GM23338 (cell line): ENCODE measurements around the gene LACRT. TPM values are rescaled to one million over a fixed set of nuclear protein-coding genes. Genes with fewer than 3 reads are reported as not detected.

Experiments used
- ATAC-seq: fragments of 200-7000 bp; cut with Tn5 transposase; 3 replicates; pipeline ENCODE4 v1.9.1; 2020
- DNase-seq: peaks from one replicate; pipeline ENCODE4 v3.0.0-alpha.2; 2015; ENCODE audit warnings: low spot score
- H2AFZ ChIP-seq: fragments of 200-600 bp; sonication (generic); 2 replicates; pipeline ENCODE4 v1.8.0; 2016; ENCODE audit warnings: antibody characterized with exemption, mild to moderate bottlenecking, moderate library complexity
- H3F3A ChIP-seq: fragments of 200-600 bp; sonication (generic); replicated peaks from 2 replicates; pipeline ENCODE4 v1.8.0; 2017; ENCODE audit warnings: antibody characterized with exemption, mixed run types, low read depth
- H3K27ac ChIP-seq: fragments of 200-600 bp; sonication (generic); 2 replicates; pipeline ENCODE4 v1.6.1; 2016; ENCODE audit warnings: low read depth
- H3K27me3 ChIP-seq: fragments of 200-600 bp; sonication (generic); 2 replicates; pipeline ENCODE4 v1.8.0; 2016; ENCODE audit warnings: mild to moderate bottlenecking, mixed run types, moderate library complexity; ENCODE audit not compliant: insufficient read depth
- H3K36me3 ChIP-seq: fragments of 200-600 bp; sonication (generic); 2 replicates; pipeline ENCODE4 v1.8.0; 2016; ENCODE audit warnings: mild to moderate bottlenecking; ENCODE audit not compliant: insufficient read depth
- H3K4me1 ChIP-seq: fragments of 200-600 bp; sonication (generic); 2 replicates; pipeline ENCODE4 v1.8.0; 2016; ENCODE audit warnings: mild to moderate bottlenecking, moderate library complexity; ENCODE audit not compliant: insufficient read depth
- H3K4me2 ChIP-seq: fragments of 200-600 bp; sonication (generic); 2 replicates; pipeline ENCODE4 v1.7.1; 2017; ENCODE audit warnings: mixed run types
- H3K4me3 ChIP-seq: fragments of 200-600 bp; sonication (generic); 2 replicates; pipeline ENCODE4 v1.6.1; 2016; ENCODE audit warnings: mixed run types
- H3K79me2 ChIP-seq: fragments of 200-600 bp; sonication (generic); replicated peaks from 2 replicates; pipeline ENCODE4 v1.8.0; 2017; ENCODE audit warnings: mild to moderate bottlenecking; ENCODE audit not compliant: insufficient read depth
- H3K9me2 ChIP-seq: fragments of 200-600 bp; sonication (generic); 2 replicates; pipeline ENCODE4 v1.8.0; 2017; ENCODE audit not compliant: insufficient read depth
- H4K20me1 ChIP-seq: fragments of 200-600 bp; sonication (generic); replicated peaks from 2 replicates; pipeline ENCODE4 v1.8.0; 2017; ENCODE audit warnings: mild to moderate bottlenecking; ENCODE audit not compliant: insufficient read depth
- H3K27ac Mint-ChIP-seq: 2 replicates; pipeline ENCODE4 v1.8.0; 2020; ENCODE audit warnings: inconsistent platforms, mild to moderate bottlenecking, moderate library complexity, mixed read lengths
- H3K27me3 Mint-ChIP-seq: 3 replicates; pipeline ENCODE4 v1.8.0; 2022; ENCODE audit warnings: low read depth, mild to moderate bottlenecking, moderate library complexity, mixed read lengths, inconsistent platforms; ENCODE audit not compliant: insufficient read depth, poor library complexity
- H3K36me3 Mint-ChIP-seq: 3 replicates; pipeline ENCODE4 v1.8.0; 2021; ENCODE audit warnings: low read depth, mild to moderate bottlenecking, inconsistent platforms, moderate library complexity, mixed read lengths
- H3K4me1 Mint-ChIP-seq: 3 replicates; pipeline ENCODE4 v1.8.0; 2020; ENCODE audit warnings: mild to moderate bottlenecking, inconsistent platforms, mixed read lengths
- H3K4me3 Mint-ChIP-seq: 3 replicates; pipeline ENCODE4 v1.8.0; 2021; ENCODE audit warnings: moderate library complexity, mild to moderate bottlenecking, inconsistent platforms, mixed read lengths
- H3K9me3 Mint-ChIP-seq: 3 replicates; pipeline ENCODE4 v1.8.0; 2020; ENCODE audit warnings: moderate library complexity, mild to moderate bottlenecking, inconsistent platforms, mixed read lengths
- EZH2 ChIP-seq: fragments of 200-600 bp; sonication (generic); IDR thresholded peaks from one replicate; pipeline ENCODE4 v1.8.0; 2017; ENCODE audit warnings: antibody characterized with exemption, mild to moderate bottlenecking, low read depth; ENCODE audit not compliant: unreplicated experiment
- EZH2phosphoT487 ChIP-seq: fragments of 200-600 bp; sonication (generic); IDR thresholded peaks from one replicate; pipeline ENCODE4 v1.8.1; 2018; ENCODE audit warnings: antibody characterized with exemption; ENCODE audit not compliant: unreplicated experiment
- NANOG ChIP-seq: IDR thresholded peaks from 2 replicates; pipeline ENCODE4 v1.6.1; 2016; ENCODE audit warnings: antibody characterized with exemption, borderline replicate concordance
- POLR2AphosphoS5 ChIP-seq: IDR thresholded peaks from 2 replicates; pipeline ENCODE4 v1.6.1; 2016; ENCODE audit warnings: antibody characterized with exemption, low read depth
- STAT1 ChIP-seq: IDR thresholded peaks from one replicate; pipeline ENCODE4 v1.6.1; 2016; ENCODE audit warnings: antibody characterized with exemption; ENCODE audit not compliant: unreplicated experiment
- ZNF114 ChIP-seq: fragments of 250-450 bp; sonication (Bioruptor Pico); IDR thresholded peaks from 2 replicates; pipeline ENCODE4 v1.5.0; 2020; ENCODE audit warnings: mild to moderate bottlenecking, moderate library complexity
- ZNF331 ChIP-seq: fragments of 250-450 bp; sonication (Bioruptor Pico); IDR thresholded peaks from 2 replicates; pipeline ENCODE4 v1.5.0; 2020; ENCODE audit warnings: low read depth, mild to moderate bottlenecking, moderate library complexity
- polyA plus RNA-seq: library from polyadenylated mRNA; unstranded; fragments of >200 nt; fragmentation: Nextera tagmentation; extraction: Ambion mirVana; gene quantifications from 2 replicates; pipeline ENCODE4 v1.2.1, GENCODE V29; 2016
- total RNA-seq: library from RNA; depleted of rRNA; stranded (reverse); fragments of >200 nt; shearing (Covaris generic); gene quantifications from 2 replicates; pipeline ENCODE4 v1.2.3, GENCODE V29; 2014
- TF ChIP-seq, protein P1 (sequence below): IDR thresholded peaks from 2 replicates; pipeline ENCODE4 v1.6.1; 2016; ENCODE audit warnings: antibody characterized with exemption
- TF ChIP-seq, protein P2 (sequence below), 2 experiments: fragments of 200-600 bp in 1 of 2; sonication (generic) in 1 of 2; conservative IDR thresholded peaks; 2 replicates each; pipeline versions ENCODE4 v1.5.1 to v1.6.1; 2016 to 2017; ENCODE audit warnings: antibody characterized with exemption in 2 of 2, low read depth in 2 of 2, mild to moderate bottlenecking in 2 of 2, moderate library complexity in 1 of 2
- TF ChIP-seq, protein P3 (sequence below): fragments of 250-450 bp; sonication (Bioruptor Pico); IDR thresholded peaks from 2 replicates; pipeline ENCODE4 v1.5.0; 2020; ENCODE audit warnings: mild to moderate bottlenecking, moderate library complexity
- TF ChIP-seq, protein P4 (sequence below): IDR thresholded peaks from one replicate; pipeline ENCODE4 v1.6.1; 2018; ENCODE audit warnings: antibody characterized with exemption; ENCODE audit not compliant: unreplicated experiment

The LACRT gene
- total and polyA plus RNA-seq, 2 experiments from 2014 or later: not detected

DNA sequence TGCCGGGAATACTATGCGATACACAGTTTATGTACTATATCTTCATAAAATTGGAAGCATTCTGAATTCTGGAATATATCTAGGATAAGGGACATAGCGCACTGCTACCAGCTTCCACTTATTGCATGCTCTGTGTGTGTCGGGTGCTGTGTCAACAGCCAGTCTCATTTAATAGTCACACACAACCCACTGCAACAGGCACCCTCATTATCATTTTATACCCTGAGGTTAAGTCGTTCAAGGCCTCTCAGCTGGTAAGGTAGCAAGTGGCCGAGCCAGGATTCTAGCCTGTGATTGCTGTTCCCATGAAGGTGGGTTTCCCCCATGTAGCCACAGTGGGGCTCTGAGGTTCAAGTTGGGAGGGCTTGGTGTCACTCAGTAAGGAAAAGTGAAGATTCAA lies 53.3 kb downstream of the LACRT start:
- no peak for ATAC-seq
- Histone ChIP-seq H3K4me3 (no peak overlapping the region), H3K4me1 (peaks cover 9% of the 10 kb centered on the region), H3K27me3 (peaks cover 1% of the 10 kb centered on the region; the same call in 1 of the 2 replicates), H2AFZ (no peak overlapping the region), H4K20me1 (no peaks in the 10 kb centered on the region), H3K27ac (no peak overlapping the region), H3K36me3 (no peaks in the 10 kb centered on the region), H3K79me2 (no peaks in the 10 kb centered on the region), H3K9me2 (0 out of 2 replicates have a peak, but pooled peaks cover 2% of the 10 kb centered on the region), H3K4me2 (no peak overlapping the region), H3F3A (no peaks in the 10 kb centered on the region)
- no peak overlapping the region for H3K27ac Mint-ChIP-seq
- TF ChIP-seq POLR2AphosphoS5: no peak
- TF ChIP-seq, protein P1, sequence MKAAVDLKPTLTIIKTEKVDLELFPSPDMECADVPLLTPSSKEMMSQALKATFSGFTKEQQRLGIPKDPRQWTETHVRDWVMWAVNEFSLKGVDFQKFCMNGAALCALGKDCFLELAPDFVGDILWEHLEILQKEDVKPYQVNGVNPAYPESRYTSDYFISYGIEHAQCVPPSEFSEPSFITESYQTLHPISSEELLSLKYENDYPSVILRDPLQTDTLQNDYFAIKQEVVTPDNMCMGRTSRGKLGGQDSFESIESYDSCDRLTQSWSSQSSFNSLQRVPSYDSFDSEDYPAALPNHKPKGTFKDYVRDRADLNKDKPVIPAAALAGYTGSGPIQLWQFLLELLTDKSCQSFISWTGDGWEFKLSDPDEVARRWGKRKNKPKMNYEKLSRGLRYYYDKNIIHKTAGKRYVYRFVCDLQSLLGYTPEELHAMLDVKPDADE: no peak
- no peak for TF ChIP-seq ZNF114 (CRISPR knock-in tag)
- TF ChIP-seq, protein P2, sequence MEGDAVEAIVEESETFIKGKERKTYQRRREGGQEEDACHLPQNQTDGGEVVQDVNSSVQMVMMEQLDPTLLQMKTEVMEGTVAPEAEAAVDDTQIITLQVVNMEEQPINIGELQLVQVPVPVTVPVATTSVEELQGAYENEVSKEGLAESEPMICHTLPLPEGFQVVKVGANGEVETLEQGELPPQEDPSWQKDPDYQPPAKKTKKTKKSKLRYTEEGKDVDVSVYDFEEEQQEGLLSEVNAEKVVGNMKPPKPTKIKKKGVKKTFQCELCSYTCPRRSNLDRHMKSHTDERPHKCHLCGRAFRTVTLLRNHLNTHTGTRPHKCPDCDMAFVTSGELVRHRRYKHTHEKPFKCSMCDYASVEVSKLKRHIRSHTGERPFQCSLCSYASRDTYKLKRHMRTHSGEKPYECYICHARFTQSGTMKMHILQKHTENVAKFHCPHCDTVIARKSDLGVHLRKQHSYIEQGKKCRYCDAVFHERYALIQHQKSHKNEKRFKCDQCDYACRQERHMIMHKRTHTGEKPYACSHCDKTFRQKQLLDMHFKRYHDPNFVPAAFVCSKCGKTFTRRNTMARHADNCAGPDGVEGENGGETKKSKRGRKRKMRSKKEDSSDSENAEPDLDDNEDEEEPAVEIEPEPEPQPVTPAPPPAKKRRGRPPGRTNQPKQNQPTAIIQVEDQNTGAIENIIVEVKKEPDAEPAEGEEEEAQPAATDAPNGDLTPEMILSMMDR (conservative IDR thresholded peaks at IDR 0.05; ENCODE audit: low read depth in 2 of 2): no peak
- TF ChIP-seq EZH2: no peak
- no peak for TF ChIP-seq ZNF331 (CRISPR knock-in tag)
- no peak for TF ChIP-seq NANOG
- TF ChIP-seq, protein P3, sequence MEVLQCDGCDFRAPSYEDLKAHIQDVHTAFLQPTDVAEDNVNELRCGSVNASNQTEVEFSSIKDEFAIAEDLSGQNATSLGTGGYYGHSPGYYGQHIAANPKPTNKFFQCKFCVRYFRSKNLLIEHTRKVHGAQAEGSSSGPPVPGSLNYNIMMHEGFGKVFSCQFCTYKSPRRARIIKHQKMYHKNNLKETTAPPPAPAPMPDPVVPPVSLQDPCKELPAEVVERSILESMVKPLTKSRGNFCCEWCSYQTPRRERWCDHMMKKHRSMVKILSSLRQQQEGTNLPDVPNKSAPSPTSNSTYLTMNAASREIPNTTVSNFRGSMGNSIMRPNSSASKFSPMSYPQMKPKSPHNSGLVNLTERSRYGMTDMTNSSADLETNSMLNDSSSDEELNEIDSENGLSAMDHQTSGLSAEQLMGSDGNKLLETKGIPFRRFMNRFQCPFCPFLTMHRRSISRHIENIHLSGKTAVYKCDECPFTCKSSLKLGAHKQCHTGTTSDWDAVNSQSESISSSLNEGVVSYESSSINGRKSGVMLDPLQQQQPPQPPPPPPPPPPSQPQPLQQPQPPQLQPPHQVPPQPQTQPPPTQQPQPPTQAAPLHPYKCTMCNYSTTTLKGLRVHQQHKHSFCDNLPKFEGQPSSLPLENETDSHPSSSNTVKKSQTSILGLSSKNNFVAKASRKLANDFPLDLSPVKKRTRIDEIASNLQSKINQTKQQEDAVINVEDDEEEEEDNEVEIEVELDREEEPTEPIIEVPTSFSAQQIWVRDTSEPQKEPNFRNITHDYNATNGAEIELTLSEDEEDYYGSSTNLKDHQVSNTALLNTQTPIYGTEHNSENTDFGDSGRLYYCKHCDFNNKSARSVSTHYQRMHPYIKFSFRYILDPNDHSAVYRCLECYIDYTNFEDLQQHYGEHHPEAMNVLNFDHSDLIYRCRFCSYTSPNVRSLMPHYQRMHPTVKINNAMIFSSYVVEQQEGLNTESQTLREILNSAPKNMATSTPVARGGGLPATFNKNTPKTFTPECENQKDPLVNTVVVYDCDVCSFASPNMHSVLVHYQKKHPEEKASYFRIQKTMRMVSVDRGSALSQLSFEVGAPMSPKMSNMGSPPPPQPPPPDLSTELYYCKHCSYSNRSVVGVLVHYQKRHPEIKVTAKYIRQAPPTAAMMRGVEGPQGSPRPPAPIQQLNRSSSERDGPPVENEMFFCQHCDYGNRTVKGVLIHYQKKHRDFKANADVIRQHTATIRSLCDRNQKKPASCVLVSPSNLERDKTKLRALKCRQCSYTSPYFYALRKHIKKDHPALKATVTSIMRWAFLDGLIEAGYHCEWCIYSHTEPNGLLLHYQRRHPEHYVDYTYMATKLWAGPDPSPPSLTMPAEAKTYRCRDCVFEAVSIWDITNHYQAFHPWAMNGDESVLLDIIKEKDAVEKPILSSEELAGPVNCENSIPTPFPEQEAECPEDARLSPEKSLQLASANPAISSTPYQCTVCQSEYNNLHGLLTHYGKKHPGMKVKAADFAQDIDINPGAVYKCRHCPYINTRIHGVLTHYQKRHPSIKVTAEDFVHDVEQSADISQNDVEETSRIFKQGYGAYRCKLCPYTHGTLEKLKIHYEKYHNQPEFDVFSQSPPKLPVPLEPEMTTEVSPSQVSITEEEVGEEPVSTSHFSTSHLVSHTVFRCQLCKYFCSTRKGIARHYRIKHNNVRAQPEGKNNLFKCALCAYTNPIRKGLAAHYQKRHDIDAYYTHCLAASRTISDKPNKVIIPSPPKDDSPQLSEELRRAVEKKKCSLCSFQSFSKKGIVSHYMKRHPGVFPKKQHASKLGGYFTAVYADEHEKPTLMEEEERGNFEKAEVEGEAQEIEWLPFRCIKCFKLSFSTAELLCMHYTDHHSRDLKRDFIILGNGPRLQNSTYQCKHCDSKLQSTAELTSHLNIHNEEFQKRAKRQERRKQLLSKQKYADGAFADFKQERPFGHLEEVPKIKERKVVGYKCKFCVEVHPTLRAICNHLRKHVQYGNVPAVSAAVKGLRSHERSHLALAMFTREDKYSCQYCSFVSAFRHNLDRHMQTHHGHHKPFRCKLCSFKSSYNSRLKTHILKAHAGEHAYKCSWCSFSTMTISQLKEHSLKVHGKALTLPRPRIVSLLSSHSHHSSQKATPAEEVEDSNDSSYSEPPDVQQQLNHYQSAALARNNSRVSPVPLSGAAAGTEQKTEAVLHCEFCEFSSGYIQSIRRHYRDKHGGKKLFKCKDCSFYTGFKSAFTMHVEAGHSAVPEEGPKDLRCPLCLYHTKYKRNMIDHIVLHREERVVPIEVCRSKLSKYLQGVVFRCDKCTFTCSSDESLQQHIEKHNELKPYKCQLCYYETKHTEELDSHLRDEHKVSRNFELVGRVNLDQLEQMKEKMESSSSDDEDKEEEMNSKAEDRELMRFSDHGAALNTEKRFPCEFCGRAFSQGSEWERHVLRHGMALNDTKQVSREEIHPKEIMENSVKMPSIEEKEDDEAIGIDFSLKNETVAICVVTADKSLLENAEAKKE: no peak
- TF ChIP-seq, protein P4, sequence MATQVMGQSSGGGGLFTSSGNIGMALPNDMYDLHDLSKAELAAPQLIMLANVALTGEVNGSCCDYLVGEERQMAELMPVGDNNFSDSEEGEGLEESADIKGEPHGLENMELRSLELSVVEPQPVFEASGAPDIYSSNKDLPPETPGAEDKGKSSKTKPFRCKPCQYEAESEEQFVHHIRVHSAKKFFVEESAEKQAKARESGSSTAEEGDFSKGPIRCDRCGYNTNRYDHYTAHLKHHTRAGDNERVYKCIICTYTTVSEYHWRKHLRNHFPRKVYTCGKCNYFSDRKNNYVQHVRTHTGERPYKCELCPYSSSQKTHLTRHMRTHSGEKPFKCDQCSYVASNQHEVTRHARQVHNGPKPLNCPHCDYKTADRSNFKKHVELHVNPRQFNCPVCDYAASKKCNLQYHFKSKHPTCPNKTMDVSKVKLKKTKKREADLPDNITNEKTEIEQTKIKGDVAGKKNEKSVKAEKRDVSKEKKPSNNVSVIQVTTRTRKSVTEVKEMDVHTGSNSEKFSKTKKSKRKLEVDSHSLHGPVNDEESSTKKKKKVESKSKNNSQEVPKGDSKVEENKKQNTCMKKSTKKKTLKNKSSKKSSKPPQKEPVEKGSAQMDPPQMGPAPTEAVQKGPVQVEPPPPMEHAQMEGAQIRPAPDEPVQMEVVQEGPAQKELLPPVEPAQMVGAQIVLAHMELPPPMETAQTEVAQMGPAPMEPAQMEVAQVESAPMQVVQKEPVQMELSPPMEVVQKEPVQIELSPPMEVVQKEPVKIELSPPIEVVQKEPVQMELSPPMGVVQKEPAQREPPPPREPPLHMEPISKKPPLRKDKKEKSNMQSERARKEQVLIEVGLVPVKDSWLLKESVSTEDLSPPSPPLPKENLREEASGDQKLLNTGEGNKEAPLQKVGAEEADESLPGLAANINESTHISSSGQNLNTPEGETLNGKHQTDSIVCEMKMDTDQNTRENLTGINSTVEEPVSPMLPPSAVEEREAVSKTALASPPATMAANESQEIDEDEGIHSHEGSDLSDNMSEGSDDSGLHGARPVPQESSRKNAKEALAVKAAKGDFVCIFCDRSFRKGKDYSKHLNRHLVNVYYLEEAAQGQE: no peak
- TF ChIP-seq STAT1: no peak
- no peak for TF ChIP-seq EZH2phosphoT487
- H3K4me3 Mint-ChIP-seq: no peak overlapping the region
- H3K36me3 Mint-ChIP-seq: no peaks in the 10 kb centered on the region; the same call in 2 of the 3 replicates
- H3K27me3 Mint-ChIP-seq: peaks cover 15% of the 10 kb centered on the region
- peaks cover 33% of the 10 kb centered on the region for H3K4me1 Mint-ChIP-seq
- no peak for DNase-seq
- no peaks in the 10 kb centered on the region for H3K9me3 Mint-ChIP-seq
